CD4-positive, alpha-beta T cell (primary cell): ENCODE results near the gene PPP1R17. TPM values are rescaled to one million over a fixed set of nuclear protein-coding genes. Genes with fewer than 3 reads are reported as not detected.

ENCODE experiments used
- ATAC-seq: fragments of 200-7000 bp; cut with Tn5 transposase; one replicate; pipeline ENCODE4 v1.10.0; 2022; ENCODE audit warnings: mild to moderate bottlenecking; ENCODE audit not compliant: poor library complexity
- CTCF ChIA-PET: fragments of 350-600 bp; sonication (Branson Sonifier 250); formaldehyde crosslinking; loops from one replicate; lab custom pipeline; 2021; ENCODE audit warnings: antibody characterized with exemption, inconsistent platforms; lab: Charles Lee
- POLR2A ChIA-PET: fragments of 350-600 bp; sonication (Branson Sonifier 250); formaldehyde crosslinking; loops from one replicate; lab custom pipeline; 2021; ENCODE audit warnings: antibody characterized with exemption, inconsistent platforms; lab: Charles Lee
- DNase-seq, 14 experiments: peaks; one replicate each; pipeline ENCODE4 v3.0.0-alpha.2; 2013 to 2020; ENCODE audit warnings: mixed read lengths in 2 of 14
- H3K27ac ChIP-seq, 2 donors: one replicate each; pipeline versions ENCODE4 v1.5.1 to v1.7.0; 2013; ENCODE audit warnings: low read length in 2 of 2, low read depth in 1 of 2, mild to moderate bottlenecking in 1 of 2
- H3K27me3 ChIP-seq, 2 experiments: 1 replicate in 1 of 2; 2 replicates in 1 of 2; pipeline versions ENCODE4 v1.6.1 to v1.7.0; 2013; ENCODE audit warnings: low read length in 2 of 2, control low read depth in 1 of 2, mild to moderate bottlenecking in 1 of 2, moderate library complexity in 1 of 2; ENCODE audit not compliant: insufficient read depth in 2 of 2, control insufficient read depth in 1 of 2
- H3K36me3 ChIP-seq: one replicate; pipeline ENCODE4 v1.6.1; 2013; ENCODE audit warnings: low read length, control low read depth; ENCODE audit not compliant: insufficient read depth
- H3K4me1 ChIP-seq: one replicate; pipeline ENCODE4 v1.6.1; 2013; ENCODE audit warnings: low read length, control low read depth; ENCODE audit not compliant: insufficient read depth
- H3K4me3 ChIP-seq: one replicate; pipeline ENCODE4 v1.5.1; 2013; ENCODE audit warnings: mild to moderate bottlenecking, low read length, moderate library complexity
- H3K9me3 ChIP-seq, 2 experiments: 1 replicate in 1 of 2; 2 replicates in 1 of 2; pipeline versions ENCODE4 v1.6.1 to v1.7.0; 2013; ENCODE audit warnings: low read length in 2 of 2, mild to moderate bottlenecking in 2 of 2, control low read depth in 1 of 2, moderate library complexity in 1 of 2; ENCODE audit not compliant: control insufficient read depth in 1 of 2, insufficient read depth in 1 of 2
- H3K27ac Mint-ChIP-seq: one replicate; pipeline ENCODE4 v1.8.0; 2020; ENCODE audit warnings: mixed read lengths
- H3K27me3 Mint-ChIP-seq: one replicate; pipeline ENCODE4 v1.8.0; 2021; ENCODE audit warnings: mixed read lengths
- H3K36me3 Mint-ChIP-seq: one replicate; pipeline ENCODE4 v1.8.0; 2021; ENCODE audit warnings: low read depth, mixed read lengths
- H3K4me1 Mint-ChIP-seq: one replicate; pipeline ENCODE4 v1.8.0; 2021; ENCODE audit warnings: low read depth, mixed read lengths
- H3K4me3 Mint-ChIP-seq: one replicate; pipeline ENCODE4 v1.8.0; 2020; ENCODE audit warnings: mild to moderate bottlenecking, mixed read lengths
- H3K9me3 Mint-ChIP-seq: one replicate; pipeline ENCODE4 v1.8.0; 2020; ENCODE audit warnings: mixed read lengths
- intact Hi-C, 2 experiments: fragments of 100-400 bp; cut with DNase I in 1 of 2; cut with micrococcal nuclease in 1 of 2; formaldehyde crosslinking; loops; one replicate each; pipeline versions ENCODE4 v1.15.1 to v1.9.0; 2023 to 2025; cut with DNase I, micrococcal nuclease
- total RNA-seq, 174 experiments: library from RNA in 2 of 174; stranded (reverse) in 2 of 174; gene quantifications; one replicate each; pipeline ENCODE4 v1.2.3 and lab custom pipeline; 2021 to 2026
- TF ChIP-seq, protein P1 (sequence below): fragments of 200-600 bp; IDR thresholded peaks from one replicate; pipeline ENCODE4 v1.8.0; 2022; ENCODE audit warnings: antibody characterized with exemption, mild to moderate bottlenecking

PPP1R17 gene
- total RNA-seq, 2 experiments from 2014 or later = not detected

DNA sequence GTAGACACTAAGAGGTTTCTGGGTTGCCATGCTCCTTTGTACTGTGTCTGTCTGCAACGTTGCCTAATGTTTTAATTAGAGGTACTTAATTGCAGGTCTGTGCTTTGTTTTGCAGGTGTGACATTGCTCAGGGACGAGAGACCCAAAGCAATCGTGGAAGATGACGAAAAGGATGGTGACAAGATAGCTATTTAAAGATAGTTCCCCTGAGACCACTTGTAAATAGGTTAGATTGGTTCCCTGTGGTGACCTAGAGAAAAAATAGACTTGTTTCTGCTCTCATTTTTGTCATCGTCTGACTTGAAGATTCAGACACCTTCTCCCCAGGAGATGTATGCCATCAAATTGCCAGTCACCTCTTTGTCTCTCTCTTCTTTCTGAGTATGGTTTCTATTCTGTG lies 20.1 kb downstream of the PPP1R17 start:
- intact Hi-C loops = no loop called here
- peaks cover 0 to 3% of the 10 kb centered on the region in 2 experiments for H3K9me3 ChIP-seq

DNA sequence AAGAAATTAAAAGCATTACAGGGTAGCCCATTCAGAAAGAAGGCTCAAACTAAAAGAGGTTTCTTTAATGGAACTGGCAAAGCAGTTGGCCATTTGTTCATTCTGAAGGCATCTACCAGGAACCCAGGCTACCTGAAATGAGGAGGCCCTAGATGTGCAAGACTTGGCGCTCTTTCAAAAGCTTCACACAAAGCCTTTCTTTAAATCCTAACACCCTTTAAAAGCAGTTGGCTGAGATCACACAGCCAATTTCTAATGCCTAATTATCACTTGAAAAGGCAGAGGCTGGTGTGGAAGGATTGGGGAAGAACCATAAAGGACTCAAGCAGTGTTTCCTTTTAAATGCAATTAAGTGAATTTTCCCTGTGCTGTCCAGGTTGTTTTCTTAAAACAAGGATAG lies 23.2 kb downstream of the PPP1R17 start:
- no peak overlapping the region for H3K4me3 ChIP-seq
- H3K9me3 Mint-ChIP-seq = no peaks in the 10 kb centered on the region

More for the DNA sequence above, 20.1 kb downstream of the PPP1R17 start:
- POLR2A ChIA-PET = no interaction called here
- Mint-ChIP-seq H3K4me3 (no peak overlapping the region), H3K27me3 (no peaks in the 10 kb centered on the region), H3K27ac (no peak overlapping the region), H3K36me3 (no peaks in the 10 kb centered on the region), H3K4me1 (no peaks in the 10 kb centered on the region), H3K9me3 (no peaks in the 10 kb centered on the region)
- DNase-seq = no peak
- TF ChIP-seq, protein P1, sequence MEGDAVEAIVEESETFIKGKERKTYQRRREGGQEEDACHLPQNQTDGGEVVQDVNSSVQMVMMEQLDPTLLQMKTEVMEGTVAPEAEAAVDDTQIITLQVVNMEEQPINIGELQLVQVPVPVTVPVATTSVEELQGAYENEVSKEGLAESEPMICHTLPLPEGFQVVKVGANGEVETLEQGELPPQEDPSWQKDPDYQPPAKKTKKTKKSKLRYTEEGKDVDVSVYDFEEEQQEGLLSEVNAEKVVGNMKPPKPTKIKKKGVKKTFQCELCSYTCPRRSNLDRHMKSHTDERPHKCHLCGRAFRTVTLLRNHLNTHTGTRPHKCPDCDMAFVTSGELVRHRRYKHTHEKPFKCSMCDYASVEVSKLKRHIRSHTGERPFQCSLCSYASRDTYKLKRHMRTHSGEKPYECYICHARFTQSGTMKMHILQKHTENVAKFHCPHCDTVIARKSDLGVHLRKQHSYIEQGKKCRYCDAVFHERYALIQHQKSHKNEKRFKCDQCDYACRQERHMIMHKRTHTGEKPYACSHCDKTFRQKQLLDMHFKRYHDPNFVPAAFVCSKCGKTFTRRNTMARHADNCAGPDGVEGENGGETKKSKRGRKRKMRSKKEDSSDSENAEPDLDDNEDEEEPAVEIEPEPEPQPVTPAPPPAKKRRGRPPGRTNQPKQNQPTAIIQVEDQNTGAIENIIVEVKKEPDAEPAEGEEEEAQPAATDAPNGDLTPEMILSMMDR = no peak
- CTCF ChIA-PET = no interaction called here
- H3K27me3 ChIP-seq = no peaks in the 10 kb centered on the region
- H3K4me1 ChIP-seq = no peaks in the 10 kb centered on the region
- ATAC-seq = no peak
- H3K27ac ChIP-seq = no peak overlapping the region
- no peak overlapping the region for H3K4me3 ChIP-seq
- H3K36me3 ChIP-seq = no peaks in the 10 kb centered on the region

DNA sequence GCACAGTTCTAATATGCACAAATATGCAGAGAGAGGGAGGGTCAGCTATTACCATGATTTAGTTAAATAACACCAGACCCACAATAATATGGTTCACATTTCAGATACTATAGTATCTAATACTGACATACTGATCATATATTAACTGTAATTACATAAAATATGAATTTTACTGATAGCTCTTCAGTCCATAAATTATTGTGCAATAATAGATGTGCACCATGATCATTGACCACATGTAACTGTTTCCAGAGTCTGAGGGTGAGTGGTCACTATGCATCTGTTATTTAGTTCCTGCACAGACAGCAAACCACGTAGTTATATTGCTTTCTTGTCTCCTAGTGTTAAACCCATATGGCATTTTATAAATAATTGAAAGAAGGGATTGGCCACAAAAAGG lies 29.3 kb downstream of the PPP1R17 start:
- POLR2A ChIA-PET = no interaction called here

More for the DNA sequence above, 23.2 kb downstream of the PPP1R17 start:
- Mint-ChIP-seq H3K36me3 (no peaks in the 10 kb centered on the region), H3K27ac (no peak overlapping the region), H3K4me3 (no peak overlapping the region), H3K4me1 (no peaks in the 10 kb centered on the region), H3K27me3 (no peaks in the 10 kb centered on the region)
- Histone ChIP-seq H3K27ac (no peak overlapping the region), H3K36me3 (no peaks in the 10 kb centered on the region), H3K9me3 (peaks cover 0 to 10% of the 10 kb centered on the region in 2 experiments), H3K27me3 (no peaks in the 10 kb centered on the region), H3K4me1 (no peaks in the 10 kb centered on the region)
- ATAC-seq (no peak), DNase-seq (no peak)
- TF ChIP-seq, protein P1 = no peak
- ChIA-PET CTCF (no interaction called here), POLR2A (no interaction called here)
- intact Hi-C loops = no loop called here

More for the DNA sequence above, 29.3 kb downstream of the PPP1R17 start:
- Histone ChIP-seq H3K4me3 (no peak overlapping the region), H3K4me1 (no peaks in the 10 kb centered on the region), H3K27ac (no peak overlapping the region), H3K27me3 (no peaks in the 10 kb centered on the region), H3K9me3 (peaks cover 0 to 10% of the 10 kb centered on the region in 2 experiments), H3K36me3 (no peaks in the 10 kb centered on the region)
- no peaks in the 10 kb centered on the region for H3K27me3 Mint-ChIP-seq
- peaks cover 9% of the 10 kb centered on the region for H3K9me3 Mint-ChIP-seq
- H3K27ac Mint-ChIP-seq = no peak overlapping the region
- intact Hi-C loops = no loop called here
- ATAC-seq (no peak), DNase-seq (no peak)
- no peaks in the 10 kb centered on the region for H3K36me3 Mint-ChIP-seq
- H3K4me1 Mint-ChIP-seq = no peaks in the 10 kb centered on the region
- TF ChIP-seq, protein P1 = no peak
- H3K4me3 Mint-ChIP-seq = no peak overlapping the region
- CTCF ChIA-PET = no interaction called here
